Measurements from ENCODE around the gene TEC.

The TEC gene

GRCh38 chr4:48090621-48091020 lies 179.0 kb downstream of the TEC start:
- TF ChIP-seq, protein P1, sequence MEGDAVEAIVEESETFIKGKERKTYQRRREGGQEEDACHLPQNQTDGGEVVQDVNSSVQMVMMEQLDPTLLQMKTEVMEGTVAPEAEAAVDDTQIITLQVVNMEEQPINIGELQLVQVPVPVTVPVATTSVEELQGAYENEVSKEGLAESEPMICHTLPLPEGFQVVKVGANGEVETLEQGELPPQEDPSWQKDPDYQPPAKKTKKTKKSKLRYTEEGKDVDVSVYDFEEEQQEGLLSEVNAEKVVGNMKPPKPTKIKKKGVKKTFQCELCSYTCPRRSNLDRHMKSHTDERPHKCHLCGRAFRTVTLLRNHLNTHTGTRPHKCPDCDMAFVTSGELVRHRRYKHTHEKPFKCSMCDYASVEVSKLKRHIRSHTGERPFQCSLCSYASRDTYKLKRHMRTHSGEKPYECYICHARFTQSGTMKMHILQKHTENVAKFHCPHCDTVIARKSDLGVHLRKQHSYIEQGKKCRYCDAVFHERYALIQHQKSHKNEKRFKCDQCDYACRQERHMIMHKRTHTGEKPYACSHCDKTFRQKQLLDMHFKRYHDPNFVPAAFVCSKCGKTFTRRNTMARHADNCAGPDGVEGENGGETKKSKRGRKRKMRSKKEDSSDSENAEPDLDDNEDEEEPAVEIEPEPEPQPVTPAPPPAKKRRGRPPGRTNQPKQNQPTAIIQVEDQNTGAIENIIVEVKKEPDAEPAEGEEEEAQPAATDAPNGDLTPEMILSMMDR (IDR thresholded peaks at IDR 0.05; ENCODE audit: insufficient read depth, low read length, missing control alignments): no peak
- ChIA-PET POLR2A (no interaction called here), CTCF (interaction anchor here (0.8 to 1.9 kb wide), 7 partner anchors 11 to 89 kb away, joined by 3 to 7 read pairs (median 3); no protein-coding TSS in a partner anchor)

GRCh38 chr4:48085821-48086589 lies 183.6 kb downstream of the TEC start:
- DNase-seq (ENCODE audit: low read depth, low spot score): no peak
- TF ChIP-seq, protein P1 (IDR thresholded peaks at IDR 0.05; ENCODE audit: insufficient read depth, low read length, missing control alignments): no peak
- ChIA-PET CTCF (interaction anchor here (0.7 to 3.7 kb wide), 10 partner anchors 10 to 251 kb away, joined by 3 to 34 read pairs (median 6); no protein-coding TSS in a partner anchor), POLR2A (no interaction called here)
- H3K4me3 ChIP-seq (ENCODE audit: low read depth, low read length): no peak overlapping the region

More at GRCh38 chr4:48090621-48091020, 179.0 kb downstream of the TEC start:
- H3K4me3 ChIP-seq (ENCODE audit: low read depth, low read length): no peak overlapping the region
- DNase-seq (ENCODE audit: low read depth, low spot score): no peak
